ENCODE measurements around the gene IL1F10.

DNA sequence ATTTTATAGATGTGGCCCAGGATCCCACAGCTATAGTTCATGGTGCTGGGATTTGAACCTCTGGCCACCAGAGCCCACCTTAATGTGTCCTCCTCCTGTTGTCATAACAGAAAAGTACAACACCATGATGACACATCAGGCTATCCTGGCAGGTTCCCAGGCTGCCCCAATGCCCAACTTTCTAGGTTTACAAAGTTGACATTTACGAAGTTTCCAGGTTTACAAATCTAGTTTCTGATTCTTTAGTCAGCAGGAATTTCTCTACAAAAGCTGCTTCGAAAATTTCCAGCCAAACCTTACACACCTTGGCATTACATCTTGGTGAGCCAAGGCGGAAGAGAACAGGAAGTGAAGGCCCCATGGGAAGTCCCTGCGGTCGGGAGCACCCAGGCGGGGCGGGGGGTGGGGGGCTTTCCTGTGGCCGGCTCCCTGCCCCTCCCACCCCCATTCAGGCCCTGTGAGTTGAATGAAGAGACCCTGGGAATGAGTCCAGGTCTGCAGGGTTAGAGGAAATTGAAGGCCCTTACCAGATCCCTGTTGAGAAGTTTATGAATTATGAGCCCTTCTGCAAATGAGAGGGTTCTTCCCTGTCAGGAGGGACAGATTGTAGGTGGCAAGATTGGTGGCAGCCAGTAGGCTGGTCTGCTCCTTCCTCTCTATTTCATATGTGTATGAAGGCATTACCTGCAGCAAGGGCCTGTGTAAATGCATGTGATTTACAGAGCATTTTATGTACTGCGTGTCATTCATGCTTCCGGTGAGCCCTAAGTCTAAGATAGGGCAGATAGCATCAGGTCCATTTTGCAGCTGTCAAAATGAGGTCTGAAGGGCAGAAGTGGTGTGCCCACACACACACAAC lies 48.6 kb downstream of the IL1F10 start:
- TF ChIP-seq, protein P1, sequence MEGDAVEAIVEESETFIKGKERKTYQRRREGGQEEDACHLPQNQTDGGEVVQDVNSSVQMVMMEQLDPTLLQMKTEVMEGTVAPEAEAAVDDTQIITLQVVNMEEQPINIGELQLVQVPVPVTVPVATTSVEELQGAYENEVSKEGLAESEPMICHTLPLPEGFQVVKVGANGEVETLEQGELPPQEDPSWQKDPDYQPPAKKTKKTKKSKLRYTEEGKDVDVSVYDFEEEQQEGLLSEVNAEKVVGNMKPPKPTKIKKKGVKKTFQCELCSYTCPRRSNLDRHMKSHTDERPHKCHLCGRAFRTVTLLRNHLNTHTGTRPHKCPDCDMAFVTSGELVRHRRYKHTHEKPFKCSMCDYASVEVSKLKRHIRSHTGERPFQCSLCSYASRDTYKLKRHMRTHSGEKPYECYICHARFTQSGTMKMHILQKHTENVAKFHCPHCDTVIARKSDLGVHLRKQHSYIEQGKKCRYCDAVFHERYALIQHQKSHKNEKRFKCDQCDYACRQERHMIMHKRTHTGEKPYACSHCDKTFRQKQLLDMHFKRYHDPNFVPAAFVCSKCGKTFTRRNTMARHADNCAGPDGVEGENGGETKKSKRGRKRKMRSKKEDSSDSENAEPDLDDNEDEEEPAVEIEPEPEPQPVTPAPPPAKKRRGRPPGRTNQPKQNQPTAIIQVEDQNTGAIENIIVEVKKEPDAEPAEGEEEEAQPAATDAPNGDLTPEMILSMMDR (IDR thresholded peaks at IDR 0.05; ENCODE audit: extremely low read depth in 1 of 2, insufficient read depth in 1 of 2, low read depth in 1 of 2, low read length in 2 of 2), result no peak
- TF ChIP-seq, protein P2, sequence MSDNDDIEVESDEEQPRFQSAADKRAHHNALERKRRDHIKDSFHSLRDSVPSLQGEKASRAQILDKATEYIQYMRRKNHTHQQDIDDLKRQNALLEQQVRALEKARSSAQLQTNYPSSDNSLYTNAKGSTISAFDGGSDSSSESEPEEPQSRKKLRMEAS (IDR thresholded peaks at IDR 0.05; ENCODE audit: insufficient read depth, insufficient read length), result no peak
- TF ChIP-seq POLR2A (IDR thresholded peaks at IDR 0.05; ENCODE audit: low read depth, low read length) (no peak), POLR2AphosphoS5 (IDR thresholded peaks at IDR 0.05; ENCODE audit: insufficient read depth, low read depth, low read length) (no peak), EZH2 (IDR thresholded peaks at IDR 0.05; ENCODE audit: borderline replicate concordance, low read depth, low read length, severe bottlenecking) (no peak), MYC (IDR thresholded peaks at IDR 0.05; ENCODE audit: low read depth, low read length) (no peak)

Measured in endothelial cell of umbilical vein (primary cell).